GM20431 (cell line): Measurements from ENCODE around the gene GRID2.
"Not testable (repeated sequence)": the region's sequence is repeated elsewhere in the genome, so short reads cannot be mapped to it uniquely, and the experiment has no call there.

ENCODE experiments used
- in situ Hi-C: fragments of 300-500 bp; cut with MseI, MboI; formaldehyde crosslinking; loops from one replicate; pipeline ENCODE4 v1.15.0; 2020; ENCODE audit warnings: low sequenced_read_pairs; ENCODE audit not compliant: unreplicated experiment

Gene GRID2

DNA sequence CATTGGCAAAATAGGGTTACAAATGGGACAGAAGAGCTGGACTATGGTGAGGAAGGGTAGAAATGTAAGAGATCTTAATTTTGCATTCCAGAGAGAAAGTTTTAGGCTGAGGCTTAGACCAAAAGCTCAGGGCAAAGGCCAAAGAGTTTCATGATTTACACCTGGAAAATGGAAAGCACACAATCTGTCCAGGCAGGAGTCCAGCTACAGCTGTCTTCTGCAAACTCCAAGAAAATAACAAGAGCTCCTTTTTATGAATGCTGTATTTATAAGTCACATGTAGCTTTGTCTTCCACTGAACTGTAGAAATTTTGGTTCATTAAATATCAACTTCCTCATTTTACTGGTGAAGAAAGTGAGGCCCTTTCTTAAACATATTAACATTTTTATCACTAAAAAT lies 1236.8 kb downstream of the GRID2 start:
- in situ Hi-C loops = no loop called here

DNA sequence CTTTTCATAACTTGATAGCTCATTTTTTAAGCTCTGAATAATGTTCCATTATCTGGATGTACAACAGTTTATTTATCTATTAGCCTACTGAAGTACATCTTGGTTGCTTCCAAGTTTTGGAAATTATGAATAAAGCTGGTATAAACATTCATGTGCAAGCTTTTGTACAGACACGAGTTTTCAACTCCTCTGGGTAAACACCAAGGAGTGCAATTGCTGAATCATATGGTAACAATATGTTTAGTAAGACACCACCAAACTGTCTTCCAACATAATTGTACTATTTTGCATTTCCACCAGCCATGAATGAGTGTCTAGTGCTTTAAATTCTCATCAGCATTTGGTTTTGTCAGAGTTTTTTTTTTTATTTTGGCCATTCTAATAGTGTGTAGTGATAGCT lies 1258.1 kb downstream of the GRID2 start:
- in situ Hi-C loops = no loop called here

DNA sequence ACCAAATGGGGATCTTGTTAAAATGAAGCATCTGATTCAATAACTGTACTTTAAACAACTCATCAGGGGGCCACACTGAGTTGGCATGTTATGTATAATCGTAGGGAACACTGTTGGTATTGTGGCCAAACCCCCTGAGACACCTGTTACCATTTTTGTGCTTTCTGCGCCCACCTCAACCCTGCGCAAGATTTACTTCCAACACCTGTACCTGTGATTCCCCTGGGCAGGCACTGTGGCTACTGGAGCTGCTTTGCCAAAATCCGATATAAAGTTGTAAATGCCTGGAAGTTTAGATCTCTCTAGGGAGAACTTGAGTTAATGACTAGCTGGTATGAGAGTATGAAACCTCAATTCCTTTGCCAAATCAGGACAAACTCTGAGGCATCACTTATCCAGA lies 1265.0 kb downstream of the GRID2 start:
- in situ Hi-C loops = no loop called here

DNA sequence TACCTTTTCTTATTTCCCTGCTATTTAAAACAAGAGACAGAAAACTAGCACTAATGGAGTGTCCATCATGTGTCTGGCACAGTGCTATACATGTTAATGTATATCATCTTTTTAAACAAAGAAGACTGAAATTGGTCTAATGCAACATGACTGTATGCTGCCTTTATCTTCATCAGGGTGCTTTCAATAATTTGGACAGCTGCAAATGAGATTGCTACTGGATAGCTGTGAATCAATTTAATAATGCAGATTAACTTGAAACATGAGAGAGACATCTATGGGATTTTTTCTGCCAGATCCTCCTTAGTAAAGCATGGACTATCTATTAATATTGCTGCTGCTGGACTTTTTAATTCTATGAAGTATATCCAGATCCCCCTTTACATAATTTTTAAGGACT lies 1269.5 kb downstream of the GRID2 start:
- in situ Hi-C loops = no loop called here

DNA sequence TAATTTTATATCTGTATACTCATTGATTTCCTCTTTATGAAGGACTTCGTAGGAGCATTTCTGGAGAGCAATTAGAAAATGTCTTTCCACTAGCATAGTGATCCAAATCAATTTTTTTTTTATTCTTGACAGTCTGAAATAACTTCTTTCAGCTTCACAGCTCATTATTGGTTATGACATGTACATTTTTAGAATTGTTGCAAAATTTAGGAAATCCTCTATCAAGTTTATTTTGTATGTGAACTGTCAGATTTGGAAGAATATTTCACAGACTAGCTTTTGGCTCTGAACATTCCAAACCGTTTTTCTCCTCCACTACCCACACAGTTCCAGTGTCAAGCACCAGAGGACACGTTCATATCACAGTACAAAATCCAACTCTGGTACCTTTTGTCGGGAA lies 1275.2 kb downstream of the GRID2 start:
- in situ Hi-C loops = no loop called here

DNA sequence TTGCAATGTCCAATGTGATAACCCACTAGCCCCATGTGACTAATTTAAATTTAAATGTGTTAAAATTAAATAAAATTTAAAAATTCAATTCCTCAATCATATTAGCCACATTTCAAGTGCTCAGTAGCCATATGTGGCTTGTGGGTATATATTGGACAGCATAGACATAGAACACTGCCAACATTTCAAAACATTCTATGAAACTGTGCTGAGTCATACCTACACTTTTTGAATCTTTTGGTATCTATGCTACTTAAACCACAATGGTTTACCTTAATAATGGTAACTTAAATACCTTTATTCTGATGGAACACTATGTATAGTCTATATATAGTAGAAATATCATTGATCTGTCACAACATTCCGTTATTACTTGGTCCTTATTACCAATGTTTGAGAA lies 1301.4 kb downstream of the GRID2 start:
- in situ Hi-C loops = no loop called here

DNA sequence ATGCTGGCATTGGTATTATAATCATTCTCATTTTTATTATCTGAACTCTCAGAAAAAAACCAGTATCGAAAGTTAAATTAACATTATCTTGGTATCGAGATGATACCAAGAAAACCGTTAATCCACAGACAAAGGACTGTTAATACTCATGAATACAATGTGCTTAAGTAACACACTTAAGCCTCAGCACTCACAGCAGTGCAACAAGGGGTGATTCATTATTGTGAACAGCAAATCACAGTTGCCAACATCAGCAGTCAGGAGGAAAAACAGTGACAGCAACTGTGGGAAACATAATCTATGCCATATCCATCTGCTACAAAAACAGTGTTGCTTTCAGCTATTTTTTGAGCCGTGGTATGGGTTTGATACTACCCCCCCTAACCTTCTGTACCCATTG lies 1313.8 kb downstream of the GRID2 start:
- in situ Hi-C loops = no loop called here

DNA sequence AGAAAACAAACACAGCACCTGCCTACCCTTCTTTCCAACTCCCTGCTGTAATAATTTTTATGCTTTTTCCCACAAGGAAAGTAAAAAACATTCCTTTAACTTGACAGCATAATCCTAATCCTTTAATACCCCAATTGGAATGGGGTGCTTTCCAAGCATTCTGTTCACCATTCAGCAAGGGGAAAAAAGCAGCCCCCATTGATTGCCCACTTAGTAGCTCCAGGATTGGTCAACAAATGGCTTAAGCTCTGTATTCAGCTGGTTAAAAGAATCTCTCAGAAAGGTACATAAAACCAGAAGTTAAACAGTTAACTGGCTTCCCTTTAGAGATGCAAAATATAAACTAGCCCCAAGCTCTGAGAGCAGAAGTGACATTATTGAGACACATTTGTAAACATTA lies 1330.0 kb downstream of the GRID2 start:
- in situ Hi-C loops = no loop called here

DNA sequence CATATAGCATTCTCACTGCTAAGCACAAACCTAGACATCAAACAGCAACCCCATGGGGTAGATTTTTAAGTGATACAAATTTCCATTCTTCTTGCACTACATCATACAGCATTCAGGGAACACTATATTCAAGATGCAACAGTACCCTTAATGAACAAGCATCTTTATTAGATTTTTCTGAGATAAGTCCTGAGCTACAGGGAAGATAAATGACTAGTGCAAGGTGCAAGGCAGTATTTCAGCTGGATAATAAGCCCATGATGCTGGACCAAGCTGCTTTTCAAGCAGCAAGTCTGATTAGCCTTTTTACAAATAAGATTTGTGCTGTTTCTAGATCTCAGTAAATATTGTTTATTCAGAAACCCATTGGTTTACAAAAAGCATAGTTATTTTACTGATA lies 1332.2 kb downstream of the GRID2 start:
- in situ Hi-C loops = no loop called here

DNA sequence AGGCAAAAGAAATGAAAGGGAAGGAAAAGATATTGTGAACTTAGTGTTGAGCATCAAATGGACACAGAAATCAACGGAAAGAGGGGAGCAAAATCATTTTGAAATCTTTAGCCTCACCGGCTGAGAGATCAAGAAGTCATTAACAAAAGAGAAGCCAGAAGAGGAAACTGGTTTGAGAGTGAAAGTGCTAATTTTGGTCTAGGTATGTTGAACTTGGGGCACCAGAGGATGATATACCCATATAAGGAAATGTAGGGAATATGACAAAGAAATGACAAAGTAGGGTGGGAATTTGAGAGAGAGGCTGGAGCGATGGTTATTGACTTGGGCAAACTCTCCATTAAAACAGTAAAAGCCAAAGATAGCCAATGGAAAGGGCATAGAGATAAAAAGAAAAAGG lies 1341.4 kb downstream of the GRID2 start:
- in situ Hi-C loops = no loop called here

DNA sequence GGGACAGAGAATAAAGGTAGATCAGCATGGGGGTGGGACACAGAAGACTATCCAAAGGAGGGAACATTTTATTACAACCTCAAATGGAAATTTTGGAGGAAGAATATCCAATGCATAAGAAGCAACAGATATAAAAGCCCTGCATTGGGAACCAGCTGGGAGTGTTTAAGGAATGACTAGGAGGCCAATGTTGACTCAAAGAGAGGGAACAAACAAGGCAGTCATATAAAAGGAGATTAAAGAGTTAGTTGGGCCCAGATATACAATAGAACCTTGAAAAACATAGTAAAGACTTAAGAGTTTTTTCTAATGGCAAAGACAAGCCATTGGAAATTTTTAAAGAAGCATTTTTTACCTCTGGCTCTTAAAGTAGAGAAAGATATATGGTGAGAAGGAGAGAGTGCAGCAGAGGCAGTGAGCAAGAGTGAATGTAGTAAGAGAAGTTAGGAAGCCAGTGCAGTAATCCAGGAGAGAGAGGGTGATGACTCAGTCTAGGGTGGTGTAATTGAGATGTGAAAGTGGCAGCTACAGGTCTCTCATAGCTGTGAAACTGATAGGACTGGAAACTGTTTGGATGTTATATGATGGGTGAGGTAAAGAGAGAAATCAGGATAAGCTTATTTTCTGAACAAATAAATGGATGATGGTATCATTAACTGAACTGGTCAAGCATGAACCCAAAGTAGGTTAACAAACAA lies 1342.6 kb downstream of the GRID2 start:
- in situ Hi-C loops = no loop called here

DNA sequence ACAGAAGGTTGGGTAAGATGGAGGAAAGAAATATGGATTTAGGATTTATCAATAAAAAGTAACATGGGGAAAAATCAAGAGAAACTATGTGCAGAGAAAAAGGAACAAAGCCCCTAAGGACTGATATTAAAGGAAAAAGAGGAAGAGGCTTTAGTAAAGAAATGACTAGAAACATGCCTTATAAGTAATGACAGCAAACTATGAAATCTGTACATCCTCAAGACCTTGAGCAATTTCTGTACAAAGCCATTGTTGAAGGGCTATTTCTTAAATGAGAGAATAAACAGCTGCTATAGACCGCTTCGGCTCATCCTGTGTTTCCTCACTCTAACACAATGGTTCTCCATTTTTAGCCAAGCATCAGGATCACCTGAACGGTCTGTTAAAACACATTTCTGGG lies 1344.5 kb downstream of the GRID2 start:
- in situ Hi-C loops = no loop called here

DNA sequence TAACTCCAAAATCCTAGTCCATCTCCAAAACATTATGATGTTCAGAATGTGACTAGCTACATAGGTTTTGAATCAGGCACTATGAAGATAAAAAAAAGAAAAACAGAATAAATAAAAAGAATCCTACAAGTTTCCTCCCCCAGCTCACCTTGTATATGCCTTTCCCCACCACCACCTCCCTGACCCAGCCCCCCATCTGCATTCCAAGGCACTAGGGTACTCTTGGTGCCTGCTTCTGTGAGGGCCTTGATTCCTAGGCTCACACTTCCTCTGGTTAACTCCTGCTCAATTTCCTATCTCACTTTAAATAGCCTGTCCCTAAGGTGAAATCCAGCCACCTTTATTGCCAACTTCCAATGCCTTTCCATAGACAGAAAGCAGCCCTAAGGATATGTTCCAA lies 1346.1 kb downstream of the GRID2 start:
- in situ Hi-C loops = no loop called here

DNA sequence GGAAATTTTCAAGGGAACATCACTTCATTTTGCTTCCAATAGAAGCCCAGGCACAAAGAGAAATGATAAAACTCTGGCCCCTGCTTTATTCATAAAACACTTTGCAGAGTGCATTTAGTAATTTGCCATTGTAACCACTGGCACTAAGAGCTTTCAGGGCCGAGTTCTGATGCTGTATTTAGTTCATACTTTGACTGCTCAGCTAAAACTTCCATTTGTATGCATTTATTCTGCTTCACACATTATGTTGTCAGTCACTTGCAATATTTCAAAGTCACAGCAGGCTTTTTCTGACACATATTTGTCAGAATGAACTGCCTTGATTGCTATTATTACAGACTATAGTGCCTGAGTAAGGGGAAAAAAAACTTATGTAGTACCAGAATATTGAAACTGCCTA lies 1350.4 kb downstream of the GRID2 start:
- in situ Hi-C loops = no loop called here

DNA sequence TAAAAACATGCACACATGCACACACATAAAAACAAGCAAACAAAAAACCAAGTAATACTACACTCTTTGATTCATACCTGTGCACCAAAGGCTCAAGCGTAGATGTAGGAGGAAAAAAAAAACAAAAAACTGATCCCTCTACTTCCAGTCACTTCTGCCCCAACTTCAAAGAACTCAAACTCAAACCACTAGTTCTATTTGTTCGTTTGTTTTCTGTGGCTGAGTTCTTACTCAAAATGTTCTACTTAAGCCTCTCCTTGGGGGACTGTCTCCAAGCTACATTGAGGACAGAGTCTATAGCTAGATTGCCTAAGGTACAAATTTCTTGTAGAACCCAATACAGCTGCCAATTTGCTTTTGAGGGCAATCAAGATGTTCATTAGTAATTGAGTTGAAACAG lies 1353.8 kb downstream of the GRID2 start:
- in situ Hi-C loops = no loop called here

DNA sequence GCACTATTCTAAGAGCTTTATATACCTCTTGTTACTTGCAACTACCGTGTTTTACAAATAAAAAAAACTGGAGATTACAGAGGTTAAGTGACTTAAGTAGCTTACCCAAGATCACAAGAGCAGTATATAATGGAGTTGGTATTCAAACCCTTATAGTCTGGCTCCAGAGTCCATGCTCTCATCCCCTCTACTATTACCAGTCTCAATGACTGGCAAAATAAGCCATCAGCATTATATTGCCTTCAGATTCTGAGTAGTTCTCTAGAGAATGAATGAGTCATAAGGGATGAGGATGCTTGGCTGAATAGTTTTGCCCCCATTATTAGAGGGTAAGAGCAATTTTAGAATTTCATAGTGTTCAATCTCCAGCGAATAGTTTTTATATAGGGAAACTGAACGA lies 1354.7 kb downstream of the GRID2 start:
- in situ Hi-C loops = no loop called here

DNA sequence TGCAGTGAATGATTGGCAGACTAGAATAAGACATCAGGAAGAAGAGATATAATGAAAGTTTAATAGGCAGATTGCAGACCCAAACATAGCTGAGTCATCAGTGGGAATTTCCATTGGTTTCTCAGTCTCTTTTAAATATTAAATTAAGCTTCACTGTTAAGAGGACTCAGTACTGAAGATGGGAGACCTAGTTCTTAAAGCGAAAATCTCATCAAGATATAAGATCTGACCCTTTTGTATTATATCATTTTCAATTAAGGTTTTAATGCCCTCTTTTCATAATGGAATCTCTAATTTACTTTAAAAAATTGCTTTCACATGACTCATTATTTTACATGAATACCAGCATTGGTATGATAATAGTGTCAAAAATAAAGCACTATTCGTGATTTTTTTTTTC lies 1355.9 kb downstream of the GRID2 start:
- in situ Hi-C loops = no loop called here

DNA sequence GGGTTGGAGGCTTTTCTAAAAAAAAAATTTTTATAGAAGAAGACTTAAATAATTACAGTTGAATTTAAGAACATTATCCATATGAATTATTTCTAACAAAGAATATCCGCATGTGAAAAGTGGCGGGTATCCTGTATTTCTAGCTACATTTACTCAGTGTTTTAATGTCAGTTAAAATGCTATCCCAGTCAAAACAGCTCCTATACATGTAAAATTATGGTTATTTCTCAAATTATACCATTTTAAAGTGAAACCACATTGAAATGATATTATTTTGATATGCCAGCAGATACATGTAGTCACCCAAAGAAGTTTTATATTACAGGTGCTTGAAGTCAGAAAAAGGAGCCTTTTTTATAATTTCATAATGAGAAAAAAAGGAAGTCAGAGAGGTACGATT lies 1356.3 kb downstream of the GRID2 start:
- in situ Hi-C loops = no loop called here

DNA sequence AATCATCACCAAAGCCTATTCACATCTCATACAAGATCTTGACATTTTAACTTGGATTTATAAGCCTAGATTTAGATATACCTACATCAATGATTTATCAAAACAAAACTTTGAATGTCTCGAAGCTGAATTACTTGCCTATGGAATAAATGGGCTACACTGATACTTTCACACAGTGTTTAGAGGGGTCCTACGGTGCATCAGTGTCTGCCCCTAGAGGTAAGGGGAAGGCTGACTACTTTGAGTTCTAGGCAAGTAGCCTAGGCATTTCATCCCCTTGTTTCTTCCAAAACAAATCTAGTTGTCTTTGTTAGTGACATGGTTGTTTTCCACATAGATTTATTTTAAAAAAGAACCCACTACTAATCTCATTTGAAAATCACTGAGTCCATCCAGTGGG lies 1366.7 kb downstream of the GRID2 start:
- in situ Hi-C loops = no loop called here

DNA sequence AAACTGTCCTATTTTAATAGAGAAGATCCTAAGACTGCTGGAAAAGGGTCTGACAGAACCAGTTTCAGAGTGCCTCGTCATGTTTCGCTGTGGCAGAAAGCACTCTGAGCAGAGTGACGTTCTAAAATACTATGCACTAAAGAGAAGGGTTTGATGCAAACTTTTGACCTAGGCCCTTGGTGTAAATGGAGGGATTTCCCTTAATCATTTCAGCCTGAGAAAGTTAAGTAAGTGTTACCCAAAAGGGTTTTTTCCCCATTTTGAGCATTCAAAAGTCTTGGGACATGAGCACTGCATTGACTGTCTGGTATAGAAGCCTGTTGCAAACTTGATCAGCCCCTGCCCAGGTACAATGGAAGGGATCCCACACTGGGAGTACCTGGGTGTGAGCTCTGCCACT lies 1367.3 kb downstream of the GRID2 start:
- in situ Hi-C loops = no loop called here

DNA sequence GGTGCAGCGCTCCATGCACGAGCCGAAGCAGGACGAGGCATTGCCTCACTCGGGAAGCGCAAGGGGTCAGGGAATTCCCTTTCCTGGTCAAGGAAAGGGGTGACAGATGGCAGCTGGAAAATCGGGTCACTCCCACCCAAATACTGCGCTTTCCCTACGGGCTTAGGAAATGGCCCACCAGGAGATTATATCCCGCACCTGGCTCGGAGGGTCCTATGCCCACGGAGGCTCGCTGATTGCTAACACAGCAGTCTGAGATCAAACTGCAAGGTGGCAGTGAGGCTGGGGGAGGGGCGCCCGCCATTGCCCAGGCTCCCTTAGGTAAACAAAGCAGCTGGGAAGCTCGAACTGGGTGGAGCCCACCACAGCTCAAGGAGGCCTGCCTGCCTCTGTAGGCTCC lies 1373.2 kb downstream of the GRID2 start:
- in situ Hi-C loops = not testable (repeated sequence)

DNA sequence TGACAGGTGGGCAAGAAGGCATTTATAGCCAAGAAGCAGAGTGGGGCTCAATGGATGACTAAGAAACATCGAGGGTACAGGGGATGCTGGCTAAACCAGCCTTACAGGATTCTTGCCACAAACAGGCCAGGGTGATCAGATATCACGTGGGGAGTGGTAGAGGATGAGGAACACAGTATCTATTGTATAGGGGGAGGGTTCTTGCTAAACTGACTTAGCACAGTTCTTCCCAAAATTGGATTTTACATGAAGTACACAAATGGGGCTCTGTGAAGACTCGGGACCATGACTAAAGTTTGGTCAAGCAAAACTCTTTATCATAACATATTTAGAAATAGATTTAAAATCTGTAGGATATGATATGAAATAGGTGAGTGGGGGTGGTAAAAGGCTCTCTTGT lies 1380.8 kb downstream of the GRID2 start:
- in situ Hi-C loops = no loop called here

DNA sequence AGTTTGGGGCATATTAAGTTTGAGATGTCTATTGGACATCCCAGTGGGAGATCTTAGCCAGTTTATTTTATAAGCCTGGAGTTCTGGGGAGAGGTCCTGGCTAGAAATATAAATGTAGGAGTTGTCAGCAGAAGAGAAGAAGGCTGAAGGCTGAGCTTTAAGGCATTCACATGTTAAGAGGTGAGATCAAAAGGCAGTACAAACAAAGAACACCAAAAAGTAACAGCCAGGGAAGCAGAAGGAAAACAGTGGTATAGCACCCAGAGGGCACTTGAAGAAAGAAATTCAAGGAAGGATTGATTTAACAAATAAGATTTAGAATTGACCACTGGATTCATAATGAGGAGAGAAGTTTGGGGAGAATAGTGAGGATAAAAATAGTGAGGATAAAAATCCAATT lies 1383.5 kb downstream of the GRID2 start:
- in situ Hi-C loops = no loop called here
